LNCaP clone FGC (cell line): ENCODE results near the gene NPDC1.

Experiments
- DNase-seq: peaks from one replicate; pipeline ENCODE4 v3.0.0-alpha.2; 2011; ENCODE audit warnings: low read depth
- H3K4me3 ChIP-seq: 2 replicates; pipeline ENCODE4 v1.5.1; 2011; ENCODE audit warnings: mild to moderate bottlenecking, low read depth, low read length, control low read depth
- CTCF ChIP-seq: IDR thresholded peaks from 2 replicates; pipeline ENCODE4 v1.5.1; 2012; ENCODE audit warnings: mild to moderate bottlenecking; ENCODE audit not compliant: control insufficient read depth, insufficient read depth; ENCODE audit errors: extremely low read depth

The NPDC1 gene

GRCh38 chr9:137000177-137000930 is 45.6 kb downstream of the NPDC1 start:
- TF ChIP-seq CTCF: no peak

GRCh38 chr9:136997830-136998234 is 48.1 kb downstream of the NPDC1 start:
- no peak for DNase-seq
- no peak for TF ChIP-seq CTCF

More at GRCh38 chr9:137000177-137000930, 45.6 kb downstream of the NPDC1 start:
- H3K4me3 ChIP-seq: no peak overlapping the region
- DNase-seq: no peak

GRCh38 chr9:136997371-136997770 is 48.6 kb downstream of the NPDC1 start:
- H3K4me3 ChIP-seq: no peak overlapping the region
- no peak for TF ChIP-seq CTCF
- no peak for DNase-seq

More at GRCh38 chr9:136997830-136998234, 48.1 kb downstream of the NPDC1 start:
- H3K4me3 ChIP-seq: no peak overlapping the region

- TF ChIP-seq CTCF: no peak
- H3K4me3 ChIP-seq: no peak within 1 kb of the TSS
- no peak for DNase-seq
Observed at GRCh38 chr9:136996361-136997292, 49.4 kb downstream of the NPDC1 start, which contains the start of gene CLIC3. TSS of gene CLIC3 (minus strand) at chr9:136996568. CDS start at chr9:136996543, 25 bp downstream.

GRCh38 chr9:136995772-136996311 is 50.1 kb downstream of the NPDC1 start:
- DNase-seq: no peak
- H3K4me3 ChIP-seq: no peak overlapping the region
- TF ChIP-seq CTCF: no peak

- H3K4me3 ChIP-seq: no peak overlapping the region
- no peak for TF ChIP-seq CTCF
- DNase-seq: no peak
Observed at GRCh38 chr9:136995362-136995761, 50.6 kb downstream of the NPDC1 start.
